ENCODE results near the gene VPS41.

The VPS41 gene

DNA sequence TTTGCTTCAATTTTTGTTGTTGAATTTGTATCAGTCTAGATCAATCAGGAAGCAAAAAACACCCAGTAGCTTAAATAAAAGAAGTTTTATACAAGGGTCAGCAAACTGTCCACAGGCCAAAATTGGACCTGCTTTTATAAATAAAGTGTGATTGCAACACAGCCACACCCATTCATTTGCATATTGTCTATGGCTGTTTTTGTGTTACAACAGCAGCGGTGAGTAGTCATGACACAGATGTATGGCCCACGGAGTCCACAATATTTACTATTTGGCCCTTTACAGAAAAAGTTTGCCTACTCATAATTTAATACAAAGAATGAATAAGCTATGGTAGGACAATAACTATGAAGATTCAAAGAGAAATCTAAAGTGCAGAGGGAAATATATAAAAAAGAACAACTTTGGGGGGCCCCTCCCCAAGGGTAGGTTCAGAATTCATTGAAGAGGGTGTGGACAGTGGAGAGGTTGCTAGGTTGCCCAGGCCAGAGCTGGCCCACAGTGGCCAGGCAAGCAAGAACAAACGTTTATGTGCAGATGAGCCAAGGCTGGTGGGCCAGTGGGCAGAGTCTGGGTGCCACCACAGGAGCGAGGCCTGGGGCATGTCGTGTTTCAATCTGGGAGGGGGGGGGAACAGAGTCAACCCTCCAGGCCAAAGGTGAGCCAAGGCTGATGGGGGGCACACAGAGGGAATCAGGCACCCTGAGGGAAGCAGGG, 230.9 kb downstream of the VPS41 start:
- no peak for TF ChIP-seq CTCF (IDR thresholded peaks at IDR 0.05; ENCODE audit: control extremely low read depth, extremely low read depth, low read depth, missing control alignments)
- no peak for DNase-seq (ENCODE audit: extremely low spot score)
- ChIA-PET CTCF (interaction anchor here (1.4 to 1.9 kb wide), 2 partner anchors 12 to 18 kb away, joined by 3 to 4 read pairs; no protein-coding TSS in a partner anchor), POLR2A (no interaction called here)

DNA sequence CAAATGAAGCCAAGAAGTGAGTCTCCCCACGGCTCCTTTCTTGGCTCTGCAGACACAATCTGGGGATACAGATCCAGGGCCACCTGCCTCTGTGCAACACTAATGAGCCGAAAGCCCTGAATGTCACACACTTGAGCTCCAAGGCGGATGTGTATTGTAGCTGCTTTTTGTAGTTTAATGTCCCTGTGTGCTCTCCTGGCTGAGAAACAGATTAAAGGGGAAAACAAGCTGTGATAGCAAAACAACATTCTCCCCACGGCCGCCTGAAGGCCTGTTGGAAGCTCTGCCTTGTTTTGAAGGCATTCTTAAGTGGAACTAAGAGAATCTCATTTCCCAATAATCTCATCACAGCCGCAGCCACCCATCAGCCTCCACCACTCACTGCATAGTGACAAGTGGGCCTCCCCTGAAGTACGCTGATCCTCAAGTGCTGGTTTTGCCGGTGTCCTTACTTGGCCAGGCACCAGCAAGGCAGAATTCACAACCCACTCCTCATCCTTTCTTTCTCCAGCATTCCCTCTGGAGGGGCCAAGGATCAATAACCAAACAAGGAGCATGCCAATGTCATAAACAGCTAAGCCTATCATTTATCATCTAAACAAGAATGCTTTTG, 233.4 kb downstream of the VPS41 start:
- no peak for DNase-seq (ENCODE audit: extremely low spot score)
- POLR2A ChIA-PET, result no interaction called here
- no peak for TF ChIP-seq CTCF (IDR thresholded peaks at IDR 0.05; ENCODE audit: control extremely low read depth, extremely low read depth, low read depth, missing control alignments)
- CTCF ChIA-PET, result no interaction called here

DNA sequence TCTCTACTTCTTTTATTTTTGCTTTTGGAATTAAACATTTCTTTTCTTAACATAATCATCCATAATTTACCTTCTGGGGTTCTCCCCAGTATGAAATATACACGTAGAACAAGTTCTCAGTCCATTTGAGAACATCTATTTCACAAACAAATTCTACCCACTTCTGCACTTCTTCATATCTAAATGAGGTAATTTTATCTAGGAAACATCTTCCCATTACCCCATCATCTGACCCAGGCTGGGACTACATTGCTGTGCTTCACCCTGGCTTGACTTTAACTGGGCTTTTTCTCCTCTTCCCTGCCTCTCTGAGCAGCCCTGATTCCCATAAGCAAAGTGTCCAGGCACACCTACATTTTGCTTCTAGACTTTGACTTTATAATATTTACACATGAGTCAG, 234.5 kb downstream of the VPS41 start:
- CTCF ChIA-PET, result no interaction called here
- POLR2A ChIA-PET, result no interaction called here
- TF ChIP-seq CTCF (IDR thresholded peaks at IDR 0.05; ENCODE audit: control extremely low read depth, extremely low read depth, low read depth, missing control alignments), result no peak
- DNase-seq (ENCODE audit: extremely low spot score), result no peak

- no peak for DNase-seq (ENCODE audit: extremely low spot score)
- CTCF ChIA-PET, result interaction anchor here (5.3 kb wide), 1 partner anchor 14 kb away, joined by 42 read pairs; no protein-coding TSS in a partner anchor
- no peak for TF ChIP-seq CTCF (IDR thresholded peaks at IDR 0.05; ENCODE audit: control extremely low read depth, extremely low read depth, low read depth, missing control alignments)
- POLR2A ChIA-PET, result no interaction called here
Measured at GRCh38 chr7:38673795-38674194, 235.2 kb downstream of the VPS41 start.

All from GM10248 (cell line).